CD4-positive, alpha-beta T cell treated with Interleukin-2 at 100 ng/mL for 4 hours (primary cell): Measurements from ENCODE around the gene PRKCE.
A peak's percentile ranks its signal among the peaks of the same experiment; 100 is the strongest.

ENCODE experiments used
- DNase-seq: peaks from one replicate; pipeline ENCODE4 v3.0.0-alpha.2; 2020; ENCODE audit warnings: low spot score

The PRKCE gene

DNA sequence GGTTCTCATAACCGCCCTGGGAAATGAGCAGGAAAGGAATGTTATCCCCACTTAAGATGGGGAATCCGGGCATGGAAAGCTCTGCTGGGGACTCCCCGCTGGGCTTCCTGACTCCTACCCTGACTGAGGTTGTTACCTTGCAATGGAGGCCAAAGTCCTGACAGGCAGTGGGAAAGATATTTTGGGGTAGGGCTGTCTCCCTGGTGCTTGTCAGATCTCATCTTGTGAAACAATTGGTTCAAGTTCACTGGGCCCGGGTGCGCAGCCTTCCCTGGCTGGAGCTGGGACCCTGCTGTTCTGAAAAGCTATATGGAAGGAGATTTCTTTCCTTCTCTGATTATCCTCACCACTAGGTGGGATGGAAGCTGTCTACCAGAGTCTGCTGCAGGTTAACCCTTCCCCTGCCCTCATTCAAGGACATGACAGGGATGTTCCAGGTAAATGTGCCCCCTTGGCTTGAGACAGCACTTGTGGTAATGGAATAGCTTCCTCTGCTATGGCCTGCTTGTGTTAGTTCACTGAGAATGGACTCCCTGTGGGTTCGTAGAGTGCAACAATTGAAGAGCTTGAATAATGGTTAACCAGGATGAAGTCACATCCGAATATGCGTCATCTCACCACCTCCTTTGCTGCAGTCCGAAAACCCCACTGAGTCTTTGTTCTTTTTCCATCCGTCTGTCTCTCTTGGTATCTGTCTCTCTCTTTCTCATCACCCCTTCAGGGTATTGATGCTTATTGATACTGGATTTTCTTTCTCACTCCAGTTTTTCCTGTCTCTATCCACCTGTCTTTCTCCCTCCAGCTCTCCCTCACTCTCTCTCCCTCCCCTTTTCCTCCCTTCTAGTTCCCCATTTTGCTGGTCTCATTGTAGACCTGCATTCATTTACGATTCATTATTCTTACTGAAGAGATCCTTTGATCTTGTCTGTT, 577.9 kb downstream of the PRKCE start:
- DNase-seq: peak; percentile 46

DNA sequence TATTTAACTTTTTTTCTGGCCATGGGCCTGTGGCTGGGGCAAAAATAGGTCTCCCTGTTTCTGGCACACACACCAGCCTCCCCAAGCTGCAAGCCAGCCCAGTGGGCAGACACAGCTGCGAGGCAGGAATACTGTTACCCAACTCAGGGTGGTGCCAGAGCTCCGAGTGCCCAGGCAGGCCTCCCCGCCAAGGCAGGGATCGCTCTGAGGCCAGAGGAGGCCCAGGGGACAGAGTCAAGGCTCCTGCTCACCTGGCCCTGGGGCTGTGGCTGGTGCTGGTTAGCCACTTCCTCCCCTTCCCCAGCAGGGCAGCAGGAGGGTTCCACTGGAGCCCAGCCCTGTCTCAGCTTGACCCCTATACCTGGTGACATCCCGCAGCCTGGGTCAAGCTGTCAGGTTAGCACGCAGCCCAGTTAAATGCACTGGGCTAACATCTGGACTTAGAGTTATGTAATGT, 578.7 kb downstream of the PRKCE start:
- DNase-seq: no peak

DNA sequence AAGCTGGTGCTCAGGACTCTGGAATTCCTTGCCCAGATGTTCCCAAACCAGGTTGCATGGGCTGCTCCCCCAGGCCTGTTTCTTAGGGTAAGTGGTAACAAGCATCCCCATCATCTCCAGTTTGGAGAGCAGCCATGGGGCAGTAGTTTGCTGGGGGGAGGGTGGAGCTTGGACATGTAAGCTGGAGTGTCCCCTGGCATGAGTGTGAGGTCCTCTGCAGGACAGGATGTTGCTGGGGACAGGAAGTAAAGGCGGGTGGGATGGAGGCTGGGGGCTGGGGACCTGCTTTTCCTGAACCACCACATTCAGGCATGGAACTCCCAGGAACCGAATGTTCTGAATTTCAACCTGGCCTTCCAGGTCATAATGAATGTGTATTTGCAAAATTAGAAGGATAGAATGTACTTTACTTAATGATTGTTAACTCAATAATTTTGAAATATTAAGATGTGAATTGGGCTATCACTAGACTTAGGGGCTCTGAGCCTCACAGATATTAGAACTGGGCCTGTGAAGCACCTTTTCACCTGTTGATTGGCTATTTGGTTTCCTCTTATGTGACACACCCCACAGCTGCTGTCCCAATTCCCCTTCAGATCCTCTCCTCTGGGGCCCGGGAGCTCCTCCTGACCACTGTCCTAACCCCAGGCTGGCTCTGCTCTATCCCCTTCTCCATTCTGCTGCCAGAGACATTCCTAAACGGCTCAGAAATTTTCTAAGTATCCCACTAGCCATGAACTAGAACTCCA, 579.4 kb downstream of the PRKCE start:
- DNase-seq: no peak

DNA sequence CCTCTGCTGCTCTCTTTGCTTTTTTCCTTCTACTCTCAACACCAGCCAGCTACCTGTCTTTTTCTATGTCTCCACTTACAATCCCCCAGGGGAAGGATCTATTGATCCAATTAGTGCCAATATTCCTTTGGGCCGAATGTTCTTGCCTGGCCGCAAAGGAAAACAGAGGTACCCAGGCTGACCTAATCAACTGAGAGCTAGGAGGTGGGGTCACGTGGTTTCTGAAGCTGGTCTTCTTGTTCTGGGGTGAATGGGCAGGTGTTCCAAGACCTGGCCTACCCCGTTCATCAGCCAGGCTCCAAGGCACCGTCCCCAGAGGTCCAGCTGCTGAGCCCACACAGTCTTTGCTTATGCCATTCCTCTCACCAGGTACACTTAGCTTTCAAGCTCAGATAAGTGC, 580.2 kb downstream of the PRKCE start:
- DNase-seq: no peak

DNA sequence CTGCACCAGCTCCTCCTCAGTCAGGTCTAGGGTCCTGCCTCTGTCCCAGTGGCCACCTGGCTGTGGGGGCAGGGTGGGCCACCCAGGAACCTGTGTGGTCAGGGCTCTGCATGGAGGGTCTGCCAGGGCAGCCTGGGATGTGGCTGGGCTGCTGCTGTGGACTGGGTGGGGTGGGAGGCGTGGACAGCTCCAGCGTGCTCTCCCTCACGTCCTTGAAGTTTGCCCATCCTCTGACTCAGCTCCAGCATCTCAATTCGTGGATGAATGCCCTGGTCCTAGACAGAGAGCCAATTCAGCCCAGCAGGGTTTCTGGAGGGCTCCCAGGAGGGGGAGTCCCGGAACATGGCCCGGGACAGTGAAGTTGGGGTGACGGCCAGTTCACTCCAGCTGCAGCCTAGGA, 581.4 kb downstream of the PRKCE start:
- no peak for DNase-seq

DNA sequence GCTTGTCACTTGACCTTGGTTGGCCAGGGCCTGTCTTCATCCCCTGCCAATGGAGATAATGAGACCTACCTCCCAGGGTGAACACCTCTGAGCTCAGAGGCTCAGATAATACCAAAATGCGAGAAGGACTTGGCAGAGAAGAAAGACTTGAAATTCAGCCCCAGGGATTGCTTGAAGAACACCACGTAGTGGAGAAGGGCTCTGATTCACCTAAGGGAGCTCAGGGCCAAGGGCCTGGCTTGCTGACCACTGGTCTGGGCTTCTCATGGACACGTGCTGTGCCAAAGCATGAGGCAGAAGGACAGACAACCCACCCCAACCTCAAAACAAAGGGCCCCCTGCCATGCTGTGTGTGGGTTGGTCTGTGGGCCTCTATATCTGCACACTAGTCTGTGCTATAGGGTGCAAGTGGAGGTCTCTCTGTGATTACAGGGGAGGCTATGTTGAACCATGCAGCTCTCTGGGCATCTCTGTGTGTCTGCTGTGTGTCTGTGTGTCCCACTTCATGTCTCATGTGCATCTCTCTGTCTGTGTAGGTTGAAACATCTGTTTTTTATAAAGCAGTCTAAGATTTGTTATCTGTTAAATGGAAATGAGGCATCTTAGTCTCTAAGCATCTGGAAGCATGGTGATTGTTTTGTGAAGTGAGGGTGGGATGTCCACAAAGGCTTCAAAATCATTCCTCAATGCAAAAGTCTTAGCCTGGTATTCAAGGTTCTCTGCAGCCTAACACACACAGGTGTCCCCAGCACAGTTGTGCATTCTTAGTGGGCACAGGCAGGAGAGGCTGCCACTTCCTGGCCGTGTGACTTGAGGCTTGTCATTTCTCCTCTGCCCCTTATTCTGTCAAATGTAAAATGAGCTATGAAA, 584.8 kb downstream of the PRKCE start:
- no peak for DNase-seq

DNA sequence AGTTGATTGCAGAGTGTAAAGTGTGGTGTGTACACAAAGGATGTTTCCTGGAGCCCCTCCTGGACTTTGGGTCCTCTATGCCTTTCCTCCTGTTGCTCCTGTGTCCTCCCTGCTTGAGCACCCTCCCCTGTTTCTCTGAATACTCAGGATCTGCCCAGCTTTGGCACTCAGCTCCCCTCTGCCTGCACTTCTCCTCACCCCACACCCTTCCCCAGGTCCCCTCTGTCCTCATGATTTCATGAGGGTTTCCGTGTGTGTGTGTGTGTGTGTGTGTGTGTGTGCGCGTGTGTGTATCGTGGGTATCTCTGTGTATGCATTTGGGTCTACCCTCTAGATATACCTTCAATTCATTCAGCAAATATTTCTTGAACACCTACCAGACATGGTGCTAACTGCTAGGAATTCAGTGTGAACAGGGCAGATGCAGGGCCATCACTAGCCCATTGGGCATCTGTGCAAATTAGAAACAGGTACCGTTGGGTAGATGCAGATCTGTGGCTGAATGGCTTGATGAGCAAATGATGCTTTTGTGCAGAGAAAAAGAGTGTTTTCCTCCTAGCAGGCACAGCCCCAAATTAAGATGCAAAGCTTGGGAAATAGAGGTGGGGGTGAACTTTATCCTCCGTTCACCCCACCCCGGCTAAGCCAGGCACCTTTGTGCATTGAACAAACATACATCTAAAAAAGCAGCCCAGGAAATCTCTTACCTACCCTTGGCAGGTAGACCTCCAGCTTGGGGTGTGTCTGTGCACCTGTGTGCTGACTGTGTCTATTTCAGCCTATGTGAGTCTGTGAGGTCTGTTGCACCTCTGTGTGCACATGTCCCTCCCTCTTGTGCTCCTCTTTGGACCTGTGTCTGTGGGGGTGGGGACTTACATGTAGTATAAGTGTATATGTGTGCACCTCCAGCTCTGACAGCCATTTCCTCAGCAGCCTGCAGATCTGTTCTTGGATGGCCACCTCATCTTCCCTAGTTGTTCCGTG, 585.7 kb downstream of the PRKCE start:
- no peak for DNase-seq
